Measurements from ENCODE around the gene DOLK.

The DOLK gene

GRCh38 chr9:128947527-128948301 is at the start of gene DOLK, which contains the start of gene NUP188:
Gene DOLK (minus strand): TSS chr9:128947603. CDS start chr9:128947303, 300 bp downstream.
Gene NUP188 (plus strand): TSS chr9:128947699. CDS start chr9:128947720, 21 bp downstream.
- peak; percentile 66 for DNase-seq (ENCODE audit: low read depth)
- peak within 1 kb of the TSS; percentile 91 for H3K4me3 ChIP-seq (ENCODE audit: low read length)
- TF ChIP-seq CTCF (conservative IDR thresholded peaks at IDR 0.05; ENCODE audit: low read depth, low read length): no peak

GRCh38 chr9:128995791-128996190 is 48.4 kb upstream of the DOLK start:
- no peak for TF ChIP-seq CTCF (conservative IDR thresholded peaks at IDR 0.05; ENCODE audit: low read depth, low read length)
- no peak for DNase-seq (ENCODE audit: low read depth)
- no peak overlapping the region for H3K4me3 ChIP-seq (ENCODE audit: low read length)

GRCh38 chr9:128992995-128993394 is 45.6 kb upstream of the DOLK start:
- no peak for DNase-seq (ENCODE audit: low read depth)
- peak; percentile 37 for TF ChIP-seq CTCF (conservative IDR thresholded peaks at IDR 0.05; ENCODE audit: low read depth, low read length)
- no peak overlapping the region for H3K4me3 ChIP-seq (ENCODE audit: low read length)

GRCh38 chr9:128987805-128988204 is 40.4 kb upstream of the DOLK start:
- no peak for TF ChIP-seq CTCF (conservative IDR thresholded peaks at IDR 0.05; ENCODE audit: low read depth, low read length)
- no peak overlapping the region for H3K4me3 ChIP-seq (ENCODE audit: low read length)
- no peak for DNase-seq (ENCODE audit: low read depth)

- DNase-seq (ENCODE audit: low read depth): no peak
- TF ChIP-seq CTCF (conservative IDR thresholded peaks at IDR 0.05; ENCODE audit: low read depth, low read length): no peak
These were observed 39.3 kb upstream of the DOLK start for GRCh38 chr9:128986671-128987070.

GRCh38 chr9:128983536-128983935 is 36.1 kb upstream of the DOLK start:
- H3K4me3 ChIP-seq (ENCODE audit: low read length): no peak overlapping the region
- no peak for DNase-seq (ENCODE audit: low read depth)
- no peak for TF ChIP-seq CTCF (conservative IDR thresholded peaks at IDR 0.05; ENCODE audit: low read depth, low read length)

More at GRCh38 chr9:128986671-128987070, 39.3 kb upstream of the DOLK start:
- no peak overlapping the region for H3K4me3 ChIP-seq (ENCODE audit: low read length)

GRCh38 chr9:128979111-128979510 is 31.7 kb upstream of the DOLK start:
- DNase-seq (ENCODE audit: low read depth): no peak
- TF ChIP-seq CTCF (conservative IDR thresholded peaks at IDR 0.05; ENCODE audit: low read depth, low read length): no peak
- no peak overlapping the region for H3K4me3 ChIP-seq (ENCODE audit: low read length)
